H7 (cell line): ENCODE measurements around the gene FBXL7. TPM values are rescaled to one million over a fixed set of nuclear protein-coding genes. Genes with fewer than 3 reads are reported as not detected.

Experiments
- DNase-seq: peaks from one replicate; pipeline ENCODE4 v3.0.0; 2012
- H3K27me3 ChIP-seq: 2 replicates; pipeline ENCODE4 v1.6.0; 2011; ENCODE audit warnings: mild to moderate bottlenecking, low read length; ENCODE audit not compliant: control insufficient read depth, insufficient read depth
- H3K36me3 ChIP-seq: replicated peaks from 2 replicates; pipeline ENCODE4 v1.5.1; 2011; ENCODE audit warnings: low read length; ENCODE audit not compliant: control insufficient read depth, insufficient read depth
- H3K4me3 ChIP-seq: 2 replicates; pipeline ENCODE4 v1.5.1; 2011; ENCODE audit warnings: low read depth, mild to moderate bottlenecking, control low read depth, low read length, moderate library complexity; ENCODE audit not compliant: insufficient read depth
- total RNA-seq: library from RNA; depleted of rRNA; stranded (reverse); fragments of >200 nt; shearing (Covaris generic); gene quantifications from 2 replicates; pipeline ENCODE4 v1.2.3, GENCODE V29; 2014

Gene FBXL7
- total RNA-seq, 1 experiment from 2014 or later, result 7.5 TPM

GRCh38 chr5:15516486-15516885 is 16.5 kb downstream of the FBXL7 start:
- Histone ChIP-seq H3K4me3 (no peak overlapping the region), H3K36me3 (no peaks in the 10 kb centered on the region), H3K27me3 (no peaks in the 10 kb centered on the region)
- no peak for DNase-seq

DNA sequence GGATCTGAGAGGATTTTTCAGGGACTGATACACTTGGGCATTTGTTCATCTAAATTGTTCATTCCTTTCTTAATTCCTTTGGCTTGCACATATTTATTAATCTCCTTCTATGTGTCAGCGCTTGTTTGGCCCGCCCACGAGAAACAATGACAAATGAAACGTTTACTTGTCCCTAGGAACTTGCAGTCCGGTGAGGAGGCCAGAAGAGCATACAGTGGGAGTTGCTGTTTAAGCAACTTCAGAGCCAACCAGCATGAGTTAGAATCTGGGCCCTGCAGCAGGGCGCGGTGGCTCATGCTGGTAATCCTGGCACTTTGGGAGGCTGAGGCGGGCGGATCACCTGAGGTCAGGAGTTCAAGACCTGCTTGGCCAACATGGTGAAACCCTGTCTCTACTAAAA is 18.8 kb downstream of the FBXL7 start:
- DNase-seq, result no peak
- H3K4me3 ChIP-seq, result no peak overlapping the region
- H3K27me3 ChIP-seq, result no peaks in the 10 kb centered on the region
- no peaks in the 10 kb centered on the region for H3K36me3 ChIP-seq

DNA sequence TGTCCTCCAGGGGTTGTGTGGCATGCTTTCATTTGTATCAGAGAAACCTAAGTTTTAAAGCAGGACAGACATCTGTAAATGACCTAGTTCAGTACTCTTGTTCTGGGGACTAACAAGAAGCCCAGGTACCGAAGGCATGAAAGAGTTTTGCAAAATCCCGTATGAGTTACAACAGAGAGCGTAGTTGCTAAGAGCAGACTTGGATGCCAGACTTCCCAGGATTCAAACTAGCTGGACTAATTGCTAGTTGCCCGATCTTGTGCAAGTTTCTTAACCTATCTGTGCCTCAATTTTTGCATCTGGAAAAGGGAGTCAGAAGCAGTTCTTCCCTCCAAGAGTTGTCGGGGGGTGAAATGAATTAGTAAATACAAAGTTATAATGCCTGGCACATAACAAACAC is 20.9 kb downstream of the FBXL7 start:
- no peak for DNase-seq
- Histone ChIP-seq H3K27me3 (no peaks in the 10 kb centered on the region), H3K4me3 (no peak overlapping the region), H3K36me3 (no peaks in the 10 kb centered on the region)

DNA sequence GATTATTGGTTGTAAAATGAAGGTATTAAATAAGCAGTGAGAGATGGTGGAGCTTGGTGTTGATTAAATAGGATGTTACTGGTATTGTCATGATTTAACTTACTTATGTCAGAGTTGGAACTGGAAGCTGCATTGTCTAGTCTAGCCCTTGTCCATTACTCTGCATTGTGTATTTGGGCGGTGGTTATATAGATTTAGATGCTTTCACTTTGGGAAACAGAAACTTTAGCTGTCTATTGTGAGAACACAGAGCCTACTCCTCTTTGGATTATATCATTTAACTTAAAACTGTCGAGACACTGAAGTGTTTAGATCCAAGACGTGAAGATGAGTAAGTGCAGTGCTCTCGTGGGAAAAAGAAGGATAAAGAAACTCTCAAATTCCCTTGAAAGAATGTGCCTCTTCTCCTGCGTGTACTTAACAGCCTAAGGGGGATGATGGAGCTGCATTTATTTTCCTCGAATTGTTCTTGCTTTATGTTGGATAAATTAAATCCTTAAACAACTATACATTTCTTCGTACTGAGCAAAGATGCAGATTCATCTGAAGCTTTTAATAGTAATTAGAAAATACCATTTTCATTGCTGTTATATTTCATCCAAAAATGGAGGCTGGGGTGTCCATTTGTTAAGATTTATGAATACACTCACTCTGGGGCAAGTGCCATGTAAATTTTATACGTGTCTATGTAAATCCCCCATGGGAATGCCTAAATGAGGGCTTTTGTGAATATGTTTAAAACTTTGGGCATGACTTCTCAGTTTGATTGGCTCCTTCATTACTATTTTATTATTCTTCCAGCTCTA is 21.6 kb downstream of the FBXL7 start:
- Histone ChIP-seq H3K36me3 (no peaks in the 10 kb centered on the region), H3K27me3 (no peaks in the 10 kb centered on the region), H3K4me3 (no peak overlapping the region)
- no peak for DNase-seq

- H3K4me3 ChIP-seq, result no peak overlapping the region
- no peaks in the 10 kb centered on the region for H3K27me3 ChIP-seq
- no peak for DNase-seq
- no peaks in the 10 kb centered on the region for H3K36me3 ChIP-seq
Measured at GRCh38 chr5:15522187-15522520, 22.2 kb downstream of the FBXL7 start.

DNA sequence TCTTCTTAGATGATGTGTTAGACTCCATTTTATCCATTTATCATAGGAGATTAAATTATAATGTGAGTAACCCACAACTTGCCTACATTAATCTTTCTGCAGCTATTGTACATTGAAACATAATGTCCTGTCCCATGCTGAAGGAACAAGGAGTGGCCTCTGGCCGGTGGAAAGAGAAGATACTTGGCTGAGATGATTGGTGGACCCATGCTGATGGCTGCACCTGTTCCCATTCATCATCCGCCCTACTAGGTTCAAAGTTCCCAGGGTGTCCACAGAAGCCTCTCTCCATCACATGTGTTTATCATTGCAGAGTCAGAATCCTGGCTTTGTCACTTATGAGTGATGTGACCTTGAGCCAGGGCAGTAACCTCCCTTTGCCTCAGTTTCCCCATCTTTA is 24.7 kb downstream of the FBXL7 start:
- no peak for DNase-seq
- no peak overlapping the region for H3K4me3 ChIP-seq
- H3K27me3 ChIP-seq, result no peaks in the 10 kb centered on the region
- H3K36me3 ChIP-seq, result no peaks in the 10 kb centered on the region

GRCh38 chr5:15525703-15526275 is 25.8 kb downstream of the FBXL7 start:
- H3K27me3 ChIP-seq, result no peaks in the 10 kb centered on the region
- no peak overlapping the region for H3K4me3 ChIP-seq
- H3K36me3 ChIP-seq, result no peaks in the 10 kb centered on the region
- DNase-seq, result no peak

GRCh38 chr5:15526413-15526812 is 26.4 kb downstream of the FBXL7 start:
- no peak for DNase-seq
- no peak overlapping the region for H3K4me3 ChIP-seq
- no peaks in the 10 kb centered on the region for H3K27me3 ChIP-seq
- H3K36me3 ChIP-seq, result no peaks in the 10 kb centered on the region

GRCh38 chr5:15528476-15528875 is 28.5 kb downstream of the FBXL7 start:
- no peaks in the 10 kb centered on the region for H3K27me3 ChIP-seq
- H3K36me3 ChIP-seq, result no peaks in the 10 kb centered on the region
- no peak for DNase-seq
- H3K4me3 ChIP-seq, result no peak overlapping the region

GRCh38 chr5:15529013-15529412 is 29.0 kb downstream of the FBXL7 start:
- H3K27me3 ChIP-seq, result no peaks in the 10 kb centered on the region
- no peak for DNase-seq
- H3K36me3 ChIP-seq, result no peaks in the 10 kb centered on the region
- no peak overlapping the region for H3K4me3 ChIP-seq

DNA sequence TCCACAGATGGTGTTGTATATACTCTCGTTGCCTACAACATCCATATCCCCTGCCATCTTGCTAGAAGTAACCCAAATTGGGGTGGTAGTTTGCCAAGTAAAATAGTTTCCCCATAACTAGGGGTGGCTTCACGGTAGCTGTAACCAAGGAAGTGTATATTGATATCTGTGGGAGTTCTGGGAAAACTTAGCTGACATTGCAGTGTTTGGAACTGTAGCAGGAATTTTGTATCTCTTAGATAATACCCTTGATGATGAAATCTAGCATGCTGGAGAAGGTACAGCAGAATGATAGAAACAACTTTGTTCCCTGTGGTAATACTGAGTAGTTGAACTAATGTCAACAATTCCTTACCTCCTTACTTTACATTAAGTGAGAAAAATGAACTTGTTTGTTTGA is 29.8 kb downstream of the FBXL7 start:
- no peaks in the 10 kb centered on the region for H3K27me3 ChIP-seq
- DNase-seq, result no peak
- no peaks in the 10 kb centered on the region; the same call in 1 of the 2 replicates for H3K36me3 ChIP-seq
- no peak overlapping the region for H3K4me3 ChIP-seq

DNA sequence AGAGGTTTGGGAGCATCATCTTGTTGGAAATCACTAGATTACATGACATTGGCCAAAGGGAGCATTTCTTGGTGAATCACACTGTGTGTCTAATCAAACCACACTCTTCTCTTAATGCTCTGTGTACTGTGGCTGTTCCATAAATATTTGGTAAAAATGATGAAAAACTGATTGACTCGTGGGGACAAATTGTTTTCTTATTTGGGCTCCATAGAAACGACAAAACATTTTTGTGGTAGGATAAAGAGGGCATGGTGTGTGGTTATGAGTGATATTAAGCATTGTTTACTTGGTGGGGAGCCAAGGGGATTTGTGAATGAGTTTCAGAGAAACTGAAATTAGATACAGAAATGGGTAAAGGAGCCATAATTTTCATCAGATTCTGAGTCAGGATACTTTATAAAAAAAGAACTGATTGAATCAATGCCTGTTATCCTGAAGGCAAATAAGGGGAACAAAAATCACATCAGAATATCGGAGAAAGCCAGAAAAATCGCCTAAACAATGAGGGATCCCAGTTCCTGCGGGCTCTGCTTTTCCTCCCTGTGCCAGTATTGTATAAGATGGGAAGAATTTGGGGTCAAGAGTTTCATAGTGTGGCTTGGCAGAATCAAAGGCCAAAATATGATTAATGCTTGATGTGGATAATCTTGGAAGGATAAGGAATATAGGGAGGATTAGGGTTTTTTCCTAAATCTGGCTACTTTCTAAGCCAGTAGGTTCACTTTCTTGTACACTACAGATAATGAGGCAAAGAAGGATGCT is 33.3 kb downstream of the FBXL7 start:
- H3K27me3 ChIP-seq, result no peaks in the 10 kb centered on the region
- H3K4me3 ChIP-seq, result no peak overlapping the region
- no peak for DNase-seq
- no peaks in the 10 kb centered on the region; the same call in 1 of the 2 replicates for H3K36me3 ChIP-seq

DNA sequence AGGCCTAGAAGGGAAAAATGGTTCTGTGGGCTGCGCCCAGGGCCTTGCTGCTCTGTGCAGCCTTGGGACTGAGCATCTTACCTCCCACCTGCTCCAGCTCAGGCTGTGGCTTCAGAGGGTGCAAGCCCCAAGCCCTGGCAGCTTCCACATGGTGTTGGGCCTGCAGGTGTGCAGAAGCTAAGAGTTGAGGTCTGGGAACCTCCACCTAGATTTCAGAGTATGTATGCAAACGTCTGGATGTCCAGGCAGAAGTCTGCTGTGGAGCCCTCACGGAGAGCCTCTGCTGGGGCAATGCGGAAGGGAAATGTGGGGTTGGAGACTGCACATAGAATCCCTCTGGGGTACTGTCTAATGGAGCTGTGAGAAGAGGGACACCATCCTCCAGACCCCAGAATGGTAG is 36.0 kb downstream of the FBXL7 start:
- Histone ChIP-seq H3K4me3 (no peak overlapping the region), H3K27me3 (no peaks in the 10 kb centered on the region), H3K36me3 (no peaks in the 10 kb centered on the region; the same call in 1 of the 2 replicates)
- no peak for DNase-seq

GRCh38 chr5:15538516-15538915 is 38.5 kb downstream of the FBXL7 start:
- Histone ChIP-seq H3K4me3 (no peak overlapping the region), H3K36me3 (no peaks in the 10 kb centered on the region; the same call in 1 of the 2 replicates), H3K27me3 (no peaks in the 10 kb centered on the region)
- DNase-seq, result no peak

GRCh38 chr5:15539951-15540350 is 40.0 kb downstream of the FBXL7 start:
- Histone ChIP-seq H3K4me3 (no peak overlapping the region), H3K27me3 (no peaks in the 10 kb centered on the region), H3K36me3 (no peaks in the 10 kb centered on the region; the same call in 1 of the 2 replicates)
- DNase-seq, result no peak
